CD4-positive, alpha-beta memory T cell (primary cell): ENCODE results near the gene KRTAP10-9. TPM values are rescaled to one million over a fixed set of nuclear protein-coding genes. Genes with fewer than 3 reads are reported as not detected.

Experiments used
- CTCF ChIA-PET: fragments of 350-600 bp; sonication (Branson Sonifier 250); formaldehyde crosslinking; loops from one replicate; lab custom pipeline; 2021; ENCODE audit warnings: inconsistent platforms; ENCODE audit not compliant: partially characterized antibody; lab: Charles Lee
- POLR2A ChIA-PET: fragments of 350-600 bp; sonication (Branson Sonifier 250); formaldehyde crosslinking; loops from one replicate; lab custom pipeline; 2021; ENCODE audit not compliant: partially characterized antibody; lab: Charles Lee
- DNase-seq, 5 donors: peaks; one replicate each; pipeline versions ENCODE4 v3.0.0 to v3.0.0-alpha.2; 2020 to 2022; ENCODE audit warnings: mixed read lengths in 1 of 5
- H3K27ac ChIP-seq: one replicate; pipeline ENCODE4 v1.7.0; 2013; ENCODE audit warnings: low read depth, low read length
- H3K27me3 ChIP-seq: 2 replicates; pipeline ENCODE4 v1.7.0; 2013; ENCODE audit warnings: mild to moderate bottlenecking, low read length, moderate library complexity; ENCODE audit not compliant: insufficient read depth
- H3K36me3 ChIP-seq: 2 replicates; pipeline ENCODE4 v1.7.0; 2013; ENCODE audit warnings: mild to moderate bottlenecking, low read length, moderate library complexity; ENCODE audit not compliant: insufficient read depth
- H3K4me1 ChIP-seq: 2 replicates; pipeline ENCODE4 v1.7.0; 2013; ENCODE audit warnings: mild to moderate bottlenecking, low read length, moderate library complexity; ENCODE audit not compliant: insufficient read depth
- H3K4me3 ChIP-seq, 2 donors: one replicate each; pipeline ENCODE4 v1.7.0; 2013; ENCODE audit warnings: low read length in 2 of 2, mild to moderate bottlenecking in 1 of 2
- H3K9me3 ChIP-seq, 2 donors: one replicate each; pipeline ENCODE4 v1.7.0; 2013; ENCODE audit warnings: low read length in 2 of 2, control low read depth in 1 of 2; ENCODE audit not compliant: control insufficient read depth in 1 of 2
- H3K27ac Mint-ChIP-seq, 7 donors: one replicate each; pipeline ENCODE4 v1.8.0; 2020 to 2021; ENCODE audit warnings: mixed read lengths in 7 of 7, mild to moderate bottlenecking in 6 of 7, inconsistent platforms in 3 of 7, moderate library complexity in 3 of 7
- H3K27me3 Mint-ChIP-seq, 2 donors: one replicate each; pipeline ENCODE4 v1.8.0; 2020 to 2021; ENCODE audit warnings: mixed read lengths in 2 of 2
- H3K36me3 Mint-ChIP-seq, 2 donors: one replicate each; pipeline ENCODE4 v1.8.0; 2020 to 2021; ENCODE audit warnings: mixed read lengths in 2 of 2, inconsistent platforms in 1 of 2, mild to moderate bottlenecking in 1 of 2
- H3K4me1 Mint-ChIP-seq, 4 donors: one replicate each; pipeline ENCODE4 v1.8.0; 2020 to 2021; ENCODE audit warnings: mixed read lengths in 4 of 4, mild to moderate bottlenecking in 1 of 4
- H3K4me3 Mint-ChIP-seq, 8 donors: one replicate each; pipeline ENCODE4 v1.8.0; 2020 to 2021; ENCODE audit warnings: mixed read lengths in 8 of 8, mild to moderate bottlenecking in 7 of 8, moderate library complexity in 6 of 8, inconsistent platforms in 3 of 8
- H3K9me3 Mint-ChIP-seq, 8 donors: one replicate each; pipeline ENCODE4 v1.8.0; 2020 to 2021; ENCODE audit warnings: mixed read lengths in 8 of 8, mild to moderate bottlenecking in 5 of 8, inconsistent platforms in 3 of 8, moderate library complexity in 1 of 8
- intact Hi-C: fragments of 100-400 bp; cut with micrococcal nuclease; formaldehyde crosslinking; loops from one replicate; pipeline ENCODE4 v1.15.1; 2023
- polyA plus RNA-seq, 2 donors: library from polyadenylated mRNA; unstranded; fragments of 300-500 nt; fragmentation: Illumina TruSeq; gene quantifications; one replicate each; pipeline ENCODE4 v1.2.3, GENCODE V29; 2021
- total RNA-seq, 2 experiments: library from RNA; stranded (reverse); gene quantifications; one replicate each; pipeline ENCODE4 v1.2.3, GENCODE V29; 2021

Gene KRTAP10-9
- total and polyA plus RNA-seq, 4 experiments from 2014 or later = not detected

- Mint-ChIP-seq H3K4me3 (no peak overlapping the region), H3K27ac (no peak overlapping the region), H3K27me3 (peaks cover 2% of the 10 kb centered on the region in 2 donors), H3K4me1 (peaks cover 0 to 4% (median 0%) of the 10 kb centered on the region in 4 donors), H3K36me3 (peaks cover 3 to 21% of the 10 kb centered on the region in 2 donors), H3K9me3 (peaks cover 0 to 42% (median 29%) of the 10 kb centered on the region in 8 donors)
- no peaks in the 10 kb centered on the region for H3K9me3 ChIP-seq
- no peaks in the 10 kb centered on the region for H3K27me3 ChIP-seq
- ChIA-PET CTCF (interaction anchor here (1.2 to 1.5 kb wide), 2 partner anchors 12 to 17 kb away, joined by 3 to 5 read pairs; no protein-coding TSS in a partner anchor), POLR2A (no interaction called here)
- no peaks in the 10 kb centered on the region for H3K4me1 ChIP-seq
- no peak for DNase-seq
- intact Hi-C loops = no loop called here
- no peak overlapping the region for H3K4me3 ChIP-seq
- H3K27ac ChIP-seq = no peak overlapping the region
- H3K36me3 ChIP-seq = no peaks in the 10 kb centered on the region
Measured at GRCh38 chr21:44670642-44671432, 43.9 kb downstream of the KRTAP10-9 start.

- H3K9me3 ChIP-seq = no peaks in the 10 kb centered on the region
- no peaks in the 10 kb centered on the region for H3K4me1 Mint-ChIP-seq
- H3K4me1 ChIP-seq = no peaks in the 10 kb centered on the region
- peaks cover 2% of the 10 kb centered on the region in 2 donors for H3K27me3 Mint-ChIP-seq
- ChIA-PET CTCF (no interaction called here), POLR2A (interaction anchor here (0.6 kb wide), 1 partner anchor 8 kb away, joined by 3 read pairs; no protein-coding TSS in a partner anchor)
- intact Hi-C loops = no loop called here
- H3K4me3 ChIP-seq = no peak overlapping the region
- H3K36me3 Mint-ChIP-seq = peaks cover 3 to 21% of the 10 kb centered on the region in 2 donors
- no peaks in the 10 kb centered on the region for H3K36me3 ChIP-seq
- no peak overlapping the region for H3K4me3 Mint-ChIP-seq
- H3K27ac ChIP-seq = no peak overlapping the region
- H3K27ac Mint-ChIP-seq = peak overlapping the region in 1 of 7 donors; percentile 27
- H3K27me3 ChIP-seq = no peaks in the 10 kb centered on the region
- H3K9me3 Mint-ChIP-seq = peaks cover 0 to 43% (median 29%) of the 10 kb centered on the region in 8 donors
- no peak for DNase-seq
Measured at GRCh38 chr21:44671911-44672310, 45.0 kb downstream of the KRTAP10-9 start.

- Mint-ChIP-seq H3K9me3 (peaks cover 0 to 19% (median 12%) of the 10 kb centered on the region in 8 donors), H3K27ac (no peak overlapping the region), H3K27me3 (peaks cover 2% of the 10 kb centered on the region in 2 donors), H3K36me3 (peaks cover 0 to 12% of the 10 kb centered on the region in 2 donors), H3K4me3 (no peak overlapping the region), H3K4me1 (peaks cover 0 to 2% (median 0%) of the 10 kb centered on the region in 4 donors)
- Histone ChIP-seq H3K4me3 (no peak overlapping the region), H3K9me3 (no peaks in the 10 kb centered on the region), H3K36me3 (no peaks in the 10 kb centered on the region), H3K27me3 (no peaks in the 10 kb centered on the region), H3K27ac (no peak overlapping the region), H3K4me1 (no peaks in the 10 kb centered on the region)
- POLR2A ChIA-PET = interaction anchor here (1.3 kb wide), 1 partner anchor 19 kb away, joined by 5 read pairs; the partner anchor contains the start of gene KRTAP12-3
- intact Hi-C loops = no loop called here
- CTCF ChIA-PET = interaction anchor here (1.8 kb wide), 1 partner anchor 167 kb away, joined by 4 read pairs; no protein-coding TSS in a partner anchor
- no peak for DNase-seq
Measured at GRCh38 chr21:44677881-44678280, 51.0 kb downstream of the KRTAP10-9 start.

Other genes starting within 250 kb of the KRTAP10-9 start
- gene LRRC3, start 171.6 kb upstream of the KRTAP10-9 start, total RNA-seq = 1 to 10 TPM; 1.4 to 1.5 TPM
- under 1 TPM; 0.11 to 0.61 TPM for gene LRRC3, start 171.6 kb upstream of the KRTAP10-9 start, polyA plus RNA-seq
- gene KRTAP10-1, start 86.9 kb upstream of the KRTAP10-9 start, total RNA-seq = not detected
- not detected for gene KRTAP10-1, start 86.9 kb upstream of the KRTAP10-9 start, polyA plus RNA-seq
- not detected for gene KRTAP10-2, start 75.6 kb upstream of the KRTAP10-9 start, total RNA-seq
- not detected for gene KRTAP10-2, start 75.6 kb upstream of the KRTAP10-9 start, polyA plus RNA-seq
- gene KRTAP10-3, start 68.3 kb upstream of the KRTAP10-9 start, total RNA-seq = not detected
- not detected for gene KRTAP10-3, start 68.3 kb upstream of the KRTAP10-9 start, polyA plus RNA-seq
- gene KRTAP10-4, start 53.4 kb upstream of the KRTAP10-9 start, total RNA-seq = not detected
- gene KRTAP10-4, start 53.4 kb upstream of the KRTAP10-9 start, polyA plus RNA-seq = not detected
- gene KRTAP10-5, start 46.5 kb upstream of the KRTAP10-9 start, total RNA-seq = not detected
- not detected for gene KRTAP10-5, start 46.5 kb upstream of the KRTAP10-9 start, polyA plus RNA-seq
- not detected for gene KRTAP10-6, start 34.6 kb upstream of the KRTAP10-9 start, total RNA-seq
- not detected for gene KRTAP10-6, start 34.6 kb upstream of the KRTAP10-9 start, polyA plus RNA-seq
- gene KRTAP10-7, start 26.5 kb upstream of the KRTAP10-9 start, total RNA-seq = not detected
- not detected for gene KRTAP10-7, start 26.5 kb upstream of the KRTAP10-9 start, polyA plus RNA-seq
- not detected for gene KRTAP10-8, start 15.0 kb upstream of the KRTAP10-9 start, total RNA-seq
- not detected for gene KRTAP10-8, start 15.0 kb upstream of the KRTAP10-9 start, polyA plus RNA-seq
- gene KRTAP10-10, start 10.3 kb downstream of the KRTAP10-9 start, total RNA-seq = not detected
- not detected for gene KRTAP10-10, start 10.3 kb downstream of the KRTAP10-9 start, polyA plus RNA-seq
- not detected for gene KRTAP10-11, start 19.3 kb downstream of the KRTAP10-9 start, total RNA-seq
- gene KRTAP10-11, start 19.3 kb downstream of the KRTAP10-9 start, polyA plus RNA-seq = not detected
- not detected for gene KRTAP12-4, start 27.6 kb downstream of the KRTAP10-9 start, total RNA-seq
- gene KRTAP12-4, start 27.6 kb downstream of the KRTAP10-9 start, polyA plus RNA-seq = not detected
- gene KRTAP12-3, start 30.8 kb downstream of the KRTAP10-9 start, total RNA-seq = not detected
- 1 to 10 TPM in 1 of 2 donors, not detected in 1; 1.2 TPM for gene KRTAP12-3, start 30.8 kb downstream of the KRTAP10-9 start, polyA plus RNA-seq
- gene KRTAP12-2, start 39.8 kb downstream of the KRTAP10-9 start, total RNA-seq = not detected
- gene KRTAP12-2, start 39.8 kb downstream of the KRTAP10-9 start, polyA plus RNA-seq = not detected
- not detected for gene KRTAP12-1, start 55.1 kb downstream of the KRTAP10-9 start, total RNA-seq
- not detected for gene KRTAP12-1, start 55.1 kb downstream of the KRTAP10-9 start, polyA plus RNA-seq
- not detected for gene KRTAP10-12, start 70.1 kb downstream of the KRTAP10-9 start, total RNA-seq
- gene KRTAP10-12, start 70.1 kb downstream of the KRTAP10-9 start, polyA plus RNA-seq = not detected
- not detected for gene TSPEAR, start 84.5 kb downstream of the KRTAP10-9 start, total RNA-seq
- under 1 TPM in 1 of 2 donors, not detected in 1; 0.07 TPM for gene TSPEAR, start 84.5 kb downstream of the KRTAP10-9 start, polyA plus RNA-seq
- 100 to 1,000 TPM; 125 to 131 TPM for gene UBE2G2, start 174.7 kb downstream of the KRTAP10-9 start, total RNA-seq
- gene UBE2G2, start 174.7 kb downstream of the KRTAP10-9 start, polyA plus RNA-seq = 10 to 100 TPM; 51.8 to 65.9 TPM
- 10 to 100 TPM; 36.3 to 37.3 TPM for gene SUMO3, start 191.0 kb downstream of the KRTAP10-9 start, total RNA-seq
- 10 to 100 TPM; 74.9 to 99.7 TPM for gene SUMO3, start 191.0 kb downstream of the KRTAP10-9 start, polyA plus RNA-seq
- gene PTTG1IP, start 246.6 kb downstream of the KRTAP10-9 start, total RNA-seq = 100 to 1,000 TPM in 1 of 2 experiments, 10 to 100 TPM in 1; 98.7 to 110 TPM
- 10 to 100 TPM; 84.8 to 92.4 TPM for gene PTTG1IP, start 246.6 kb downstream of the KRTAP10-9 start, polyA plus RNA-seq